D721Med (cell line): ENCODE data around the gene BHMT2.

Source experiments
- DNase-seq: peaks from one replicate; pipeline ENCODE4 v3.0.0; 2011; ENCODE audit warnings: low spot score; ENCODE audit not compliant: insufficient read length
- FAIRE-seq: peaks from 2 replicates; lab custom pipeline; 2011; peaks lifted over from hg19 to GRCh38; lab: Jason Lieb, UNC
- TF ChIP-seq, protein P1 (sequence below): IDR thresholded peaks from 2 replicates; pipeline ENCODE4 v1.5.1; 2012; ENCODE audit warnings: mild to moderate bottlenecking, control low read depth; ENCODE audit not compliant: insufficient read depth; ENCODE audit errors: missing control alignments

The BHMT2 gene, protein sequence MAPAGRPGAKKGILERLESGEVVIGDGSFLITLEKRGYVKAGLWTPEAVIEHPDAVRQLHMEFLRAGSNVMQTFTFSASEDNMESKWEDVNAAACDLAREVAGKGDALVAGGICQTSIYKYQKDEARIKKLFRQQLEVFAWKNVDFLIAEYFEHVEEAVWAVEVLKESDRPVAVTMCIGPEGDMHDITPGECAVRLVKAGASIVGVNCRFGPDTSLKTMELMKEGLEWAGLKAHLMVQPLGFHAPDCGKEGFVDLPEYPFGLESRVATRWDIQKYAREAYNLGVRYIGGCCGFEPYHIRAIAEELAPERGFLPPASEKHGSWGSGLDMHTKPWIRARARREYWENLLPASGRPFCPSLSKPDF

DNA sequence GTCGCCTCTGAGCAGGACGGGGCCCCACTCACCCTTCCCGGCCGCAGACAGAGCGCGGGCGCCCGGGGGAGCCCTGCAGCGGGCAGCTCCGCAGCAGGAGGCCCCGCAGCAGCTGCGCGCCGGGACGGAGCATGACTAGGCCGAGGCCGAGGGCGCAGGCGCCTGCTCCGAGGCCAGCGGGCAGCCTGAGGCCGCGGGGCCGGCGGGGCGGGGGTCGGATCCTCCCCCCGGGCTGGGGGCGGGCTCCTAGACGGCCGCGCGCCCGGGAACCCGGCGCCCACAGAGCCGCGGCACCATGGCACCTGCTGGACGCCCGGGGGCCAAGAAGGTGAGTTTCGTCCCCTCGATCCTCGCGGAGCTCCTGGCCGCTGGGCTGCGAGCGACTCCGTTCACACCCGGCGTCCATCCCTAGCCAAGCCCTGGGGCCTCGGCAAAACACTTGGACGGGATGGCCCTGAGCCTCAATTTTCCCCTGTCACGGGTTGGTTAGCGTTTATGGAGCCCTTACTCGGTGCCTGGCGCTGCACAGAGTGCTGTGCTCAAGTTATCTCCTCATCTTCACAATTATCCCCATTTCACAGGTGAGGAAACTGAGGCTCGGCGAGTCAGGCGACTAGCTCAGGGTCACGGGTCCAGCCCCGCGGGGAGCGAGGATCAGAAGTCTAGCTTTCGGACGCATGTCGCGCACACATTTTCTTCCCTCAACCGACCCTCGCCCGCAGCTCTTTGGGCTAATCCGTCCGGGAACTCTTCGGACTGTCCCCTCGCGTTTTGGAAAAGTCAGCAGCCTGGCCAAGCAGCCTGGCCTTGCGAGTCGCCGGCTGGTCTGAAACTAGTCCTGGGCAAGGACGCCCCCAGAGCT is at the start of gene BHMT2, which contains the start of gene DMGDH:
Gene BHMT2 (plus strand): TSS at position 280 of the 862 bp plus-strand sequence. CDS start 16 bp downstream, at position 296.
Gene DMGDH (minus strand): TSS at position 187 of the 862 bp plus-strand sequence. CDS start 54 bp downstream, at position 133.
- TF ChIP-seq, protein P1, sequence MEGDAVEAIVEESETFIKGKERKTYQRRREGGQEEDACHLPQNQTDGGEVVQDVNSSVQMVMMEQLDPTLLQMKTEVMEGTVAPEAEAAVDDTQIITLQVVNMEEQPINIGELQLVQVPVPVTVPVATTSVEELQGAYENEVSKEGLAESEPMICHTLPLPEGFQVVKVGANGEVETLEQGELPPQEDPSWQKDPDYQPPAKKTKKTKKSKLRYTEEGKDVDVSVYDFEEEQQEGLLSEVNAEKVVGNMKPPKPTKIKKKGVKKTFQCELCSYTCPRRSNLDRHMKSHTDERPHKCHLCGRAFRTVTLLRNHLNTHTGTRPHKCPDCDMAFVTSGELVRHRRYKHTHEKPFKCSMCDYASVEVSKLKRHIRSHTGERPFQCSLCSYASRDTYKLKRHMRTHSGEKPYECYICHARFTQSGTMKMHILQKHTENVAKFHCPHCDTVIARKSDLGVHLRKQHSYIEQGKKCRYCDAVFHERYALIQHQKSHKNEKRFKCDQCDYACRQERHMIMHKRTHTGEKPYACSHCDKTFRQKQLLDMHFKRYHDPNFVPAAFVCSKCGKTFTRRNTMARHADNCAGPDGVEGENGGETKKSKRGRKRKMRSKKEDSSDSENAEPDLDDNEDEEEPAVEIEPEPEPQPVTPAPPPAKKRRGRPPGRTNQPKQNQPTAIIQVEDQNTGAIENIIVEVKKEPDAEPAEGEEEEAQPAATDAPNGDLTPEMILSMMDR = no peak
- DNase-seq (no peak), FAIRE-seq (no peak)

DNA sequence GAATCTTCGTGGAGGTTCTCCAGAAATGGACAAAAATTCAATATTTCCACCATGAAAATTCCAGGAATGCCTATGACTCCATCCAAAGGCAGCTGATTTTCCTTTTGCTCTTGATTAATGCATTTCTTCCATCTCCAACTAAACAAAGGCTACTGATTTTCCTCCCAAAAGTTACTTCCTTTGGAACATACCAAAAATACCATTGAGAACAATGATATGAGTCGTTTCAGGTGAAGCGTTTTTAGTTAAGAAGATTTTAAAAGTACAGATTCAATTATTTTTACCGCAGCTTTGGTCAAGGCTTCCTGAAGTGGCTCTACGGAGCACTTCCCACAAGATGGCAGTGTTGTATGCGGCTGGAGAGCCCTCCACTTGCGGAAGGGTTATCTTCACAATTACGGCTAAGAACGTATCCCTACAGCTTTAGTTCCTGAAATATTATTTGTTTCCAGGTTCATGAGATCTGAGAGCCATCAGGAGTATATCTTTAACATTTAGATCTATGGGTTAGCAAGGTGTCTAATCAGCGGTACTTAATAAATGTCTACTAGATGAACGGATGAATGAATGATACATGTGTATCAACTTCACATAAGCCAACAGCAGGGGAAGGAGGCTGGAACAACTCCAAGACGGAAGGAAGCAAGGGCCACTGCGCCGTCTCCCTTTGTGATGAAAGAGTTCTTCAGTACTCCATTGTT is 48.6 kb upstream of the BHMT2 start:
- TF ChIP-seq, protein P1 = peak; percentile 90
- no peak for DNase-seq
- FAIRE-seq = peak; percentile 80

DNA sequence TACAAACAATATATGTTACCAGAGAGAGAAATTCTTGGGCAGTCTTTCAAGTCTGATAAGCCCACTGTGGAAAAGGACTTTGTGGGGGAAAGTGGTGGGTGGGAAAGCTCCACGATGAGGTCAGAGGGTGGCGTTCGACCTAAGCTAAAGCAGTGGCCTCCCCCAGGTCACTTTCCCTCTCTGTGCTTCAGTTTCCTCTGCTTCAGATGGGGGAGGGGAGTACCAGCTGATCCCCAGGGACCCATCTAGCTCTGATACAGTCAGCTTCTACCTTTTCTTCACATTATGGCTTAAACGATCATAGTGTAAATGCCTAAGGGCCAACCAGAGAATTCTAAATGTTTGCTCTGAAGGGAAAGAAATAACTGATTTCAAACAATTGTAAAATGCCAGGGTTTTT is 47.8 kb upstream of the BHMT2 start:
- TF ChIP-seq, protein P1 = no peak
- FAIRE-seq = no peak
- no peak for DNase-seq

DNA sequence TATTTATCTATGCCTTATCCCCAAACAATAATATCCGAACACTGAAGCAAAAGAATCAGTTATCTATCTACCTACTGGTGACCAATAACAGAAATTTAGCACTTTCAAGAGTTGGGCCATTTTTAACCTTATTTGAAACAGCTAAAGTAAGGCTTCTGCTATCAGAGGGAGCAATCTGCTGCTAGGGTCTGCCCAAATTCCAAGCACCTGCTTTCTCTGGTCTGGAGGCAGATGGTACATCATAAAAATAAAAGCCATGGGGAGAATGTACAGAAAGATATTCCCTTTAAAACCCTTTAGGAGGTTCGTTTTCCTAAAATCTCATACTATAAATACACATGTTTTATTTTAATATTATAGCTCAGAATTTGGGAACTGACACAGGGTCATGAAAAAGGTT is 46.8 kb upstream of the BHMT2 start:
- no peak for DNase-seq
- FAIRE-seq = no peak
- TF ChIP-seq, protein P1 = no peak

DNA sequence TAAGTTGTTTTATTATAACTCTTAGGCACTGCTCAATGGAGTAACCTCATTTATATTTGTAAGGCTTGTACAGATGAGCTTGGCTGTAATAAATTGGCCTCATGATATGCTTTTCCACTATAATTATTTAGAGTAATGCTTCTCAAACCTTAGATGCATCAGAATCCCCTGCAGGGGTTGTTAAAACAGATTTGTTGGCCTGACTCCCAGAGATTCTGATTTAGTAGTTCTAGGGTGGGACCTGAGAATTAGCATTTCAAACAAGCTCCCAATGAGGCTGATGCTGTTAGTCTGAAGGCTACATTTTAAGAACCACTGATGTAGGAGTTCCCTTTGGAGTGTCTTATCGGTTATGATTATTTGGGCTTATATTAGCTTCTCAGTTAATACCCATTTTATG is 46.2 kb upstream of the BHMT2 start:
- TF ChIP-seq, protein P1 = no peak
- DNase-seq = no peak
- peak; percentile 21 for FAIRE-seq

DNA sequence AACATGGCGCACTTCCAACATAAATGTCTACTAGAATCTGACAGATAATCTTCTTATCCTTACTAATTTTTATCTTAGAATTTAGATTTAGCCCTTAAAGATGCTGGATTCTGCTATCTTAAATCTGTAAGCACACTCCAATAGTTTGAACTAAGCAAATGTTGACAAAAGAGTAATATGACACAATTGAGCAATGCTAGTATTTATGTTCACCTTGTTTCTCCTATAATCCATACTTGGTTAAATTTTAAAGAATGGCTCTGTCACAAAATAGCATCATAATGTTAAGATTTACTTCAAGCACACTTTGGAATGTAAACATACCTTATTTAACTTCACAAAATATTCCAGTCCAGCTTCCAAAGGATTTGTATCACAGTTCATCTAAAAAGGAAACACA is 45.6 kb upstream of the BHMT2 start:
- peak; percentile 87 for FAIRE-seq
- no peak for DNase-seq
- TF ChIP-seq, protein P1 = no peak
